OCI-LY7 (cell line): ENCODE measurements around the gene TMTC1. TPM values are rescaled to one million over a fixed set of nuclear protein-coding genes. Genes with fewer than 3 reads are reported as not detected.

Experiments used
- BruUV-seq: library from RNA; stranded (reverse); fragments of 400-500 nt; replicated peaks from 2 replicates; lab custom pipeline; 2021; lab: Mats Ljungman, UMichigan
- CTCF ChIA-PET: fragments of 300-600 bp; sonication (Branson Sonifier 250); formaldehyde crosslinking; loops from one replicate; lab custom pipeline; 2022; ENCODE audit warnings: antibody characterized with exemption; ENCODE audit not compliant: unreplicated experiment; lab: Charles Lee
- POLR2A ChIA-PET: fragments of 300-600 bp; sonication (Branson Sonifier 250); formaldehyde crosslinking; loops from one replicate; lab custom pipeline; 2022; ENCODE audit warnings: antibody characterized with exemption; lab: Charles Lee
- DNase-seq: peaks from one replicate; pipeline ENCODE4 v3.0.0-alpha.2; 2015; ENCODE audit warnings: low spot score
- H2AFZ ChIP-seq: fragments of 200-600 bp; sonication (generic), shearing (Covaris generic); 2 replicates; pipeline ENCODE4 v1.6.1; 2014; ENCODE audit warnings: mild to moderate bottlenecking, antibody characterized with exemption, low read length, moderate library complexity
- H3K27ac ChIP-seq: fragments of 200-600 bp; sonication (generic); 2 replicates; pipeline ENCODE4 v1.5.1; 2014; ENCODE audit warnings: mixed run types, low read depth, mild to moderate bottlenecking, moderate library complexity, low read length, inconsistent platforms; ENCODE audit not compliant: poor library complexity, severe bottlenecking
- H3K36me3 ChIP-seq: fragments of 200-600 bp; sonication (generic); 2 replicates; pipeline ENCODE4 v1.6.1; 2014; ENCODE audit warnings: mild to moderate bottlenecking, antibody characterized with exemption, low read length, moderate library complexity, mixed read lengths; ENCODE audit not compliant: insufficient read depth
- H3K4me1 ChIP-seq: fragments of 200-600 bp; sonication (generic); 2 replicates; pipeline ENCODE4 v1.5.1; 2014; ENCODE audit warnings: mild to moderate bottlenecking, low read length; ENCODE audit not compliant: insufficient read depth, poor library complexity, severe bottlenecking
- H3K4me2 ChIP-seq: fragments of 200-600 bp; sonication (generic); 2 replicates; pipeline ENCODE4 v1.6.1; 2014; ENCODE audit warnings: mild to moderate bottlenecking, low read length
- H3K4me3 ChIP-seq: fragments of 200-600 bp; sonication (generic); 2 replicates; pipeline ENCODE4 v1.5.1; 2014; ENCODE audit warnings: mild to moderate bottlenecking, low read depth, low read length; ENCODE audit not compliant: poor library complexity, severe bottlenecking
- H3K79me2 ChIP-seq: fragments of 200-600 bp; sonication (generic); 2 replicates; pipeline ENCODE4 v1.6.1; 2016; ENCODE audit warnings: low read depth, mild to moderate bottlenecking, low read length, moderate library complexity, mixed read lengths; ENCODE audit not compliant: insufficient read depth
- H3K9me2 ChIP-seq: fragments of 200-600 bp; sonication (generic); 2 replicates; pipeline ENCODE4 v1.6.1; 2016; ENCODE audit warnings: mild to moderate bottlenecking, low read length, mixed read lengths; ENCODE audit not compliant: insufficient read depth
- H3K9me3 ChIP-seq: fragments of 200-600 bp; sonication (generic); 2 replicates; pipeline ENCODE4 v1.6.1; 2014; ENCODE audit warnings: mild to moderate bottlenecking, mixed run types, low read length, mixed read lengths
- H4K20me1 ChIP-seq: fragments of 200-600 bp; sonication (generic); 2 replicates; pipeline ENCODE4 v1.6.1; 2014; ENCODE audit warnings: mild to moderate bottlenecking, antibody characterized with exemption, low read length, moderate library complexity, mixed read lengths; ENCODE audit not compliant: insufficient read depth
- CTCF ChIP-seq: fragments of 200-600 bp; sonication (generic); conservative IDR thresholded peaks from 2 replicates; pipeline ENCODE4 v1.5.1; 2014; ENCODE audit warnings: mild to moderate bottlenecking, antibody characterized with exemption, low read length, moderate library complexity, mixed read lengths
- EZH2phosphoT487 ChIP-seq: fragments of 200-600 bp; sonication (generic); IDR thresholded peaks from 2 replicates; pipeline ENCODE4 v1.6.1; 2018; ENCODE audit warnings: low read depth, borderline replicate concordance, mild to moderate bottlenecking, mixed run types, antibody characterized with exemption, low read length, moderate library complexity, mixed read lengths
- intact Hi-C: fragments of 100-400 bp; cut with micrococcal nuclease; formaldehyde crosslinking; loops from one replicate; pipeline ENCODE4 v1.10.0; 2022; ENCODE audit not compliant: unreplicated experiment
- total RNA-seq, 2 experiments: library from RNA; depleted of rRNA in 1 of 2; stranded (reverse); fragments of >200 nt in 1 of 2; shearing (Covaris generic) in 1 of 2; gene quantifications; 2 replicates each; pipeline ENCODE4 v1.2.3, GENCODE V29; 2014 to 2022

TMTC1 gene
- total RNA-seq, 2 experiments from 2014 or later = not detected

- H2AFZ ChIP-seq = no peak overlapping the region
- no peaks in the 10 kb centered on the region for H4K20me1 ChIP-seq
- POLR2A ChIA-PET = no interaction called here
- no peak overlapping the region for H3K27ac ChIP-seq
- H3K4me2 ChIP-seq = no peak overlapping the region
- H3K9me3 ChIP-seq = no peaks in the 10 kb centered on the region
- CTCF ChIA-PET = no interaction called here
- BruUV-seq = no TSS peak
- H3K9me2 ChIP-seq = no peaks in the 10 kb centered on the region
- H3K79me2 ChIP-seq = no peaks in the 10 kb centered on the region
- H3K36me3 ChIP-seq = no peaks in the 10 kb centered on the region
- no peak overlapping the region for H3K4me3 ChIP-seq
- intact Hi-C loops = no loop called here
- TF ChIP-seq EZH2phosphoT487 = no peak
- no peak for TF ChIP-seq CTCF
- no peaks in the 10 kb centered on the region for H3K4me1 ChIP-seq
- DNase-seq = no peak
These were observed 107.1 kb downstream of the TMTC1 start for GRCh38 chr12:29676676-29677075.

GRCh38 chr12:29674463-29674862 lies 109.3 kb downstream of the TMTC1 start:
- Histone ChIP-seq H3K9me3 (no peaks in the 10 kb centered on the region), H3K9me2 (no peaks in the 10 kb centered on the region), H3K4me1 (no peaks in the 10 kb centered on the region), H3K4me2 (no peak overlapping the region), H3K27ac (no peak overlapping the region), H3K4me3 (no peak overlapping the region), H4K20me1 (no peaks in the 10 kb centered on the region), H3K79me2 (no peaks in the 10 kb centered on the region), H3K36me3 (no peaks in the 10 kb centered on the region), H2AFZ (no peak overlapping the region)
- CTCF ChIA-PET = no interaction called here
- intact Hi-C loops = no loop called here
- TF ChIP-seq CTCF = no peak
- no peak for TF ChIP-seq EZH2phosphoT487
- BruUV-seq = no TSS peak
- POLR2A ChIA-PET = interaction anchor here (0.8 kb wide), 1 partner anchor 46 kb away, joined by 3 read pairs; no protein-coding TSS in a partner anchor
- no peak for DNase-seq

- intact Hi-C loops = no loop called here
- CTCF ChIA-PET = no interaction called here
These were observed 110.4 kb downstream of the TMTC1 start for GRCh38 chr12:29673346-29673745.

More at GRCh38 chr12:29673346-29673745, 110.4 kb downstream of the TMTC1 start:
- POLR2A ChIA-PET = interaction anchor here (0.7 kb wide), 1 partner anchor 525 kb away, joined by 5 read pairs; no protein-coding TSS in a partner anchor
- TF ChIP-seq EZH2phosphoT487 = no peak
- no peak for TF ChIP-seq CTCF
- Histone ChIP-seq H3K4me2 (no peak overlapping the region), H3K9me2 (no peaks in the 10 kb centered on the region), H2AFZ (no peak overlapping the region), H3K9me3 (no peaks in the 10 kb centered on the region), H3K27ac (no peak overlapping the region), H3K4me3 (no peak overlapping the region), H3K36me3 (no peaks in the 10 kb centered on the region), H3K4me1 (no peaks in the 10 kb centered on the region), H3K79me2 (no peaks in the 10 kb centered on the region), H4K20me1 (no peaks in the 10 kb centered on the region)
- no TSS peak for BruUV-seq
- DNase-seq = no peak
